ENCODE results near the gene NPPC. TPM values are rescaled to one million over a fixed set of nuclear protein-coding genes. Genes with fewer than 3 reads are reported as not detected.
"Not testable (repeated sequence)": the region's sequence is repeated elsewhere in the genome, so short reads cannot be mapped to it uniquely, and the experiment has no call there.

NPPC gene
- total RNA-seq, 1 donor from 2014 or later = 0.23 TPM

DNA sequence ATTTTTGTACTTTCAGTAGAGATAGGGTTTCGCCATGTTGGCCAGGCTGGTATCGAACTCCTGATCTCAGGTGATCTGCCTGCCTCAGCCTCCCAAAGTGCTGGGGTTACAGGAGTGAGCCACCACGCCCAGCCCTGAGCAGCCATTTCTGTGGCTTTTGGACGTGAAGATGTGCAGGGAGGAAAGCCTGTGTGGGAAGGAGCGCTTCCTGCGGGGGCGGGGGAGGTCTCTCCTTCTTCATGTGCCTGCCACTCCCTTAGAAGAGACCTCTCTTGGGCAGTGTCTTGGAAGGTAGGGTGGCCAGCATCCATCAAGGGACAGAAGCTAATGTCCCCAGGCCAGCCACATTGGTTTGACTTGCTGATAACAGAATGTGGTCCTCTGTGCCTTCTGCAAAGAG, 16.0 kb downstream of the NPPC start:
- intact Hi-C loops (cut with micrococcal nuclease); H3K4me3 Mint-ChIP-seq (ENCODE audit: low read depth); H3K27me3 Mint-ChIP-seq (ENCODE audit: low read depth); H3K9me3 Mint-ChIP-seq; H3K27ac Mint-ChIP-seq; DNase-seq (ENCODE audit: low spot score); H3K36me3 Mint-ChIP-seq (ENCODE audit: low read depth): not testable (repeated sequence)
- peaks cover 13% of the 10 kb centered on the region for H3K4me1 Mint-ChIP-seq (ENCODE audit: low read depth)

DNA sequence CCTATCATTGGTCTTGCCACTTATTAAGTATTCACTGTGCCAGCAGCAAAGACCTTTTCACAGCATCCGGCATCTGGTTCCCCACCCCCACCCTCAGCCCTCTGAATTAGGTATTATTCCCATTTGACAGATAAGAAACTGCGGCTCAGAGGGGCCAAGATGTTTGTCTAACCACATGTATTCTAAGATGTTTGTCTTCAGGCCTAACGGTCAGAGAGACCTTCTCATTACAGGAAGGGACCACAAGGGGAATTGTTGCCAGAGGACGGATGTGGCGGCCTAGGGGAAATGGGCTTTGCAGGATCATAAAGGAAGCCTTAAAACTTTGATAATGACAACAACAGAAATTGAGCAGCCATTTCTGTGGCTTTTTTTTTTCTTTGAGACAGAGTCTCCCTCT, 16.6 kb downstream of the NPPC start:
- Mint-ChIP-seq H3K27me3 (ENCODE audit: low read depth) (peaks cover 2% of the 10 kb centered on the region), H3K4me1 (ENCODE audit: low read depth) (peaks cover 13% of the 10 kb centered on the region), H3K4me3 (ENCODE audit: low read depth) (no peak overlapping the region), H3K36me3 (ENCODE audit: low read depth) (no peaks in the 10 kb centered on the region), H3K27ac (no peak overlapping the region), H3K9me3 (no peaks in the 10 kb centered on the region)
- intact Hi-C loops (cut with micrococcal nuclease) = loop anchor here (5.0 kb wide), 1 partner anchor 318 kb away; no protein-coding TSS in a partner anchor
- no peak for DNase-seq (ENCODE audit: low spot score)

- Mint-ChIP-seq H3K27me3 (ENCODE audit: low read depth) (no peaks in the 10 kb centered on the region), H3K36me3 (ENCODE audit: low read depth) (no peaks in the 10 kb centered on the region), H3K4me1 (ENCODE audit: low read depth) (peaks cover 13% of the 10 kb centered on the region), H3K27ac (no peak overlapping the region), H3K9me3 (no peaks in the 10 kb centered on the region), H3K4me3 (ENCODE audit: low read depth) (no peak overlapping the region)
- intact Hi-C loops (cut with micrococcal nuclease) = loop anchor here (5.0 kb wide), 1 partner anchor 319 kb away; no protein-coding TSS in a partner anchor
- DNase-seq (ENCODE audit: low spot score) = no peak
Measured at GRCh38 chr2:231908584-231908983, 17.6 kb downstream of the NPPC start.

DNA sequence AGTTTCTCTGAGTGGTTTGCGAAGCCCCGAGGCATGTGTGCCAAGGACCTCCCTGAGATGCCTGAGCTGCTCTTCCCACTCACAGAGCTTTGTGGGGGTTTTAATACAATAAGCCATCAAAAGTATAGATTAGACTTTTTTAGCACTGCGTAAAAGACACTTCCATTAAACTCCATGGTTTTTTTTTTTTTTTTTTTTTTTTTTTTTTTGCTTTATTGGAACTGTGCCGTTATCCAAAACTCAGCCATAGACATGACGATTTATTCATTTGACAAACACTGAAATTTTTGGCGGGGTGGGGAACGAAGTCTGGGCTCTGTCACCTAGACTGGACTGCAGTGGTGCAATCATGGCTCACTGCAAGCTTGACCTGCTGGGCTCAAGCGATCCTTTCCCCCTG, 18.4 kb downstream of the NPPC start:
- Mint-ChIP-seq H3K27me3 (ENCODE audit: low read depth) (no peaks in the 10 kb centered on the region), H3K4me1 (ENCODE audit: low read depth) (peaks cover 13% of the 10 kb centered on the region), H3K9me3 (no peaks in the 10 kb centered on the region), H3K4me3 (ENCODE audit: low read depth) (no peak overlapping the region), H3K27ac (no peak overlapping the region), H3K36me3 (ENCODE audit: low read depth) (no peaks in the 10 kb centered on the region)
- DNase-seq (ENCODE audit: low spot score) = no peak
- intact Hi-C loops (cut with micrococcal nuclease) = loop anchor here (2.0 to 5.0 kb wide), 3 partner anchors 320 to 533 kb away; no protein-coding TSS in a partner anchor

GRCh38 chr2:231905026-231905425, 21.2 kb downstream of the NPPC start:
- Mint-ChIP-seq H3K4me3 (ENCODE audit: low read depth) (no peak overlapping the region), H3K4me1 (ENCODE audit: low read depth) (peaks cover 7% of the 10 kb centered on the region)

GRCh38 chr2:231904161-231904611, 22.0 kb downstream of the NPPC start:
- Mint-ChIP-seq H3K4me3 (ENCODE audit: low read depth) (no peak overlapping the region), H3K36me3 (ENCODE audit: low read depth) (no peaks in the 10 kb centered on the region), H3K27ac (no peak overlapping the region), H3K27me3 (ENCODE audit: low read depth) (peaks cover 4% of the 10 kb centered on the region), H3K9me3 (no peaks in the 10 kb centered on the region), H3K4me1 (ENCODE audit: low read depth) (no peaks in the 10 kb centered on the region)
- DNase-seq (ENCODE audit: low spot score) = no peak
- intact Hi-C loops (cut with micrococcal nuclease) = no loop called here

More at GRCh38 chr2:231905026-231905425, 21.2 kb downstream of the NPPC start:
- intact Hi-C loops (cut with micrococcal nuclease) = loop anchor here (5.0 kb wide), 1 partner anchor 322 kb away; no protein-coding TSS in a partner anchor
- no peak for DNase-seq (ENCODE audit: low spot score)
- Mint-ChIP-seq H3K36me3 (ENCODE audit: low read depth) (no peaks in the 10 kb centered on the region), H3K27ac (no peak overlapping the region), H3K27me3 (ENCODE audit: low read depth) (peaks cover 4% of the 10 kb centered on the region), H3K9me3 (no peaks in the 10 kb centered on the region)

GRCh38 chr2:231902598-231902997, 23.6 kb downstream of the NPPC start:
- Mint-ChIP-seq H3K27ac (no peak overlapping the region), H3K4me1 (ENCODE audit: low read depth) (no peaks in the 10 kb centered on the region), H3K4me3 (ENCODE audit: low read depth) (no peak overlapping the region), H3K36me3 (ENCODE audit: low read depth) (no peaks in the 10 kb centered on the region), H3K27me3 (ENCODE audit: low read depth) (peaks cover 8% of the 10 kb centered on the region), H3K9me3 (no peaks in the 10 kb centered on the region)
- DNase-seq (ENCODE audit: low spot score) = no peak
- intact Hi-C loops (cut with micrococcal nuclease) = no loop called here

DNA sequence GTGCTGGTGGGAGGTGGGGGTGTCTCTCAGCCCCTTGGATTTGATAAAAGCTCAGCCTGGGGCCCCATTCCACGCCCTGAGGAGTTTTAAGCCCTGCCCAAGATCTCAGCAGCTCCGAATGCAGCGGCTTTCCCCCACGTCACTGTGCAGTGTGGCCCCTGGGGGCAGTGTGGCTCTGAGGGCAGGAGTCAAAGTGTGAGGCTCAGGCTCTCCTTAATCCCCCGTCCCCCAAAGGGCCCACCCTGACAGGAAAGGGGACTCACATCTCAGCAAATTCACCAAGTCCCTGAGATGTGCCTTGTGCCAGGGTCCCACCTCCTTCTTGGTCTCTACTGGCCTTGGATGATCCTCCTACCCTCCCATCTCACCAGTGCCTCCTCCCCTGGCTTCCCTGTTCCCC, 25.2 kb downstream of the NPPC start:
- H3K36me3 Mint-ChIP-seq (ENCODE audit: low read depth) = no peaks in the 10 kb centered on the region
- H3K4me1 Mint-ChIP-seq (ENCODE audit: low read depth) = no peaks in the 10 kb centered on the region
- no peak overlapping the region for H3K4me3 Mint-ChIP-seq (ENCODE audit: low read depth)
- peaks cover 8% of the 10 kb centered on the region for H3K27me3 Mint-ChIP-seq (ENCODE audit: low read depth)
- no peak overlapping the region for H3K27ac Mint-ChIP-seq
- DNase-seq (ENCODE audit: low spot score) = no peak
- no peaks in the 10 kb centered on the region for H3K9me3 Mint-ChIP-seq
- intact Hi-C loops (cut with micrococcal nuclease) = no loop called here

GRCh38 chr2:231900486-231900942, 25.7 kb downstream of the NPPC start:
- H3K27ac Mint-ChIP-seq = no peak overlapping the region

GRCh38 chr2:231894566-231895380, 31.4 kb downstream of the NPPC start:
- no peak overlapping the region for H3K27ac Mint-ChIP-seq

More at GRCh38 chr2:231900486-231900942, 25.7 kb downstream of the NPPC start:
- peaks cover 8% of the 10 kb centered on the region for H3K27me3 Mint-ChIP-seq (ENCODE audit: low read depth)
- no peaks in the 10 kb centered on the region for H3K9me3 Mint-ChIP-seq
- no peaks in the 10 kb centered on the region for H3K36me3 Mint-ChIP-seq (ENCODE audit: low read depth)
- H3K4me1 Mint-ChIP-seq (ENCODE audit: low read depth) = no peaks in the 10 kb centered on the region
- intact Hi-C loops (cut with micrococcal nuclease) = no loop called here
- H3K4me3 Mint-ChIP-seq (ENCODE audit: low read depth) = no peak overlapping the region
- DNase-seq (ENCODE audit: low spot score) = peak; percentile 33

GRCh38 chr2:231891514-231891905, 34.7 kb downstream of the NPPC start:
- intact Hi-C loops (cut with micrococcal nuclease) = no loop called here
- Mint-ChIP-seq H3K36me3 (ENCODE audit: low read depth) (no peaks in the 10 kb centered on the region), H3K9me3 (no peaks in the 10 kb centered on the region)

More at GRCh38 chr2:231894566-231895380, 31.4 kb downstream of the NPPC start:
- H3K36me3 Mint-ChIP-seq (ENCODE audit: low read depth) = no peaks in the 10 kb centered on the region
- H3K27me3 Mint-ChIP-seq (ENCODE audit: low read depth) = peaks cover 4% of the 10 kb centered on the region
- intact Hi-C loops (cut with micrococcal nuclease) = no loop called here
- H3K4me3 Mint-ChIP-seq (ENCODE audit: low read depth) = no peak overlapping the region
- DNase-seq (ENCODE audit: low spot score) = no peak
- no peaks in the 10 kb centered on the region for H3K9me3 Mint-ChIP-seq
- no peaks in the 10 kb centered on the region for H3K4me1 Mint-ChIP-seq (ENCODE audit: low read depth)

GRCh38 chr2:231890896-231891513, 35.2 kb downstream of the NPPC start:
- DNase-seq (ENCODE audit: low spot score) = no peak
- no peaks in the 10 kb centered on the region for H3K9me3 Mint-ChIP-seq
- no peaks in the 10 kb centered on the region for H3K4me1 Mint-ChIP-seq (ENCODE audit: low read depth)
- no peak overlapping the region for H3K27ac Mint-ChIP-seq
- H3K4me3 Mint-ChIP-seq (ENCODE audit: low read depth) = no peak overlapping the region
- H3K27me3 Mint-ChIP-seq (ENCODE audit: low read depth) = peaks cover 2% of the 10 kb centered on the region
- no peaks in the 10 kb centered on the region for H3K36me3 Mint-ChIP-seq (ENCODE audit: low read depth)
- intact Hi-C loops (cut with micrococcal nuclease) = no loop called here

More at GRCh38 chr2:231891514-231891905, 34.7 kb downstream of the NPPC start:
- no peak overlapping the region for H3K27ac Mint-ChIP-seq
- H3K4me1 Mint-ChIP-seq (ENCODE audit: low read depth) = no peaks in the 10 kb centered on the region
- H3K4me3 Mint-ChIP-seq (ENCODE audit: low read depth) = no peak overlapping the region
- no peak for DNase-seq (ENCODE audit: low spot score)
- H3K27me3 Mint-ChIP-seq (ENCODE audit: low read depth) = peaks cover under 1% of the 10 kb centered on the region

DNA sequence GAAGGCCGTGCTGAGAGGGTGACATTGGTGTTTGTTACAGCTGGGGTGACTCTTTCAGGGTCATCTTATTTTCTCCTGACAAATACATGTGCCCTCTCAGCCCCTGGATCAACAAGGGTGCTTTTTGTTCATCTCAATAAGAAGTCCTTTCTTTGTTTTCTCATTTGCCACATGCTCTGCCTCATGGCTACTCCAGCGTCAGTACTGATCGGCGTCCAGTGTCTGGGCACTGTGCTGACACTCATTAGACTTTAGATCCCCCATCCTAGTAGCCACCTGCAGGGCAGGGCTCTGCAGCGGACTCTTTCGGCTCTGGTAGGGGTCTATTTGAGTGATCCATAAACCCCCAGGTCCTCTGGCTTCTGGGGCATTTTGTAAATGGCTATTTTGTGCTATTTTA, 38.4 kb downstream of the NPPC start:
- no peak for DNase-seq (ENCODE audit: low spot score)
- Mint-ChIP-seq H3K4me1 (ENCODE audit: low read depth) (no peaks in the 10 kb centered on the region), H3K4me3 (ENCODE audit: low read depth) (no peak overlapping the region), H3K27ac (no peak overlapping the region), H3K9me3 (no peaks in the 10 kb centered on the region), H3K36me3 (ENCODE audit: low read depth) (no peaks in the 10 kb centered on the region), H3K27me3 (ENCODE audit: low read depth) (peaks cover 9% of the 10 kb centered on the region)
- intact Hi-C loops (cut with micrococcal nuclease) = no loop called here
